Measurements from ENCODE around the gene ARSD.
"Not testable (repeated sequence)": the region's sequence is repeated elsewhere in the genome, so short reads cannot be mapped to it uniquely, and the experiment has no call there.

The ARSD gene

GRCh38 chrX:2933125-2933900, 4.2 kb upstream of the ARSD start:
- DNase-seq, result no peak

- DNase-seq, result no peak
These were observed 2.5 kb upstream of the ARSD start for GRCh38 chrX:2931612-2932011.

GRCh38 chrX:2931155-2931554, 2.0 kb upstream of the ARSD start:
- no peak for DNase-seq

- DNase-seq, result no peak
These were observed 952 bp downstream of the ARSD start for GRCh38 chrX:2928191-2928582.

- DNase-seq, result no peak
These were observed 2.4 kb downstream of the ARSD start for GRCh38 chrX:2926664-2927275.

- DNase-seq, result not testable (repeated sequence)
These were observed 2.9 kb downstream of the ARSD start for GRCh38 chrX:2926255-2926654.

GRCh38 chrX:2924151-2924550, 5.0 kb downstream of the ARSD start:
- no peak for DNase-seq

GRCh38 chrX:2921750-2922149, 7.4 kb downstream of the ARSD start:
- no peak for DNase-seq

- DNase-seq, result no peak
These were observed 7.9 kb downstream of the ARSD start for GRCh38 chrX:2921193-2921592.

- DNase-seq, result no peak
These were observed 11.4 kb downstream of the ARSD start for GRCh38 chrX:2917767-2918166.

GRCh38 chrX:2913118-2913517, 16.0 kb downstream of the ARSD start:
- no peak for DNase-seq

GRCh38 chrX:2910109-2910508, 19.0 kb downstream of the ARSD start:
- no peak for DNase-seq

GRCh38 chrX:2908125-2908685, 20.9 kb downstream of the ARSD start:
- DNase-seq, result no peak

GRCh38 chrX:2907295-2907694, 21.8 kb downstream of the ARSD start:
- DNase-seq, result no peak

GRCh38 chrX:2903366-2903765, 25.8 kb downstream of the ARSD start:
- no peak for DNase-seq

GRCh38 chrX:2902841-2903240, 26.3 kb downstream of the ARSD start:
- no peak for DNase-seq

- DNase-seq, result no peak
These were observed 27.6 kb downstream of the ARSD start for GRCh38 chrX:2901367-2902036.

GRCh38 chrX:2898846-2899512, 30.2 kb downstream of the ARSD start:
- no peak for DNase-seq

- DNase-seq, result not testable (repeated sequence)
These were observed 31.2 kb downstream of the ARSD start for GRCh38 chrX:2897690-2898623.

- DNase-seq, result no peak
These were observed 31.8 kb downstream of the ARSD start for GRCh38 chrX:2897311-2897689.

- no peak for DNase-seq
These were observed 34.2 kb downstream of the ARSD start for GRCh38 chrX:2894885-2895292.

- DNase-seq, result no peak
These were observed 36.3 kb downstream of the ARSD start for GRCh38 chrX:2892816-2893215.
